ENCODE data around the gene PLEKHA1. TPM values are rescaled to one million over a fixed set of nuclear protein-coding genes. Genes with fewer than 3 reads are reported as not detected.

PLEKHA1 gene
- total RNA-seq, 8 experiments from 2014 or later, result 17.2 to 32.9 (median 28.9) TPM

GRCh38 chr10:122448600-122448999, 74.1 kb downstream of the PLEKHA1 start:
- ATAC-seq (replicated peaks in 6 of 8), result no peak
- Histone ChIP-seq H3K4me3 (no peak overlapping the region), H3K27ac (no peak overlapping the region), H3K4me1 (replicated peaks in 1 of 2) (no peaks in the 10 kb centered on the region)
- 60 to 100% (median 85%) methylated on average over 1 to 3 of the region's 3 CpGs for WGBS, 10 experiments
- in situ Hi-C loops (cut with MboI; ENCODE audit: low pct_unique_long_range_greater_than_20kb in 2 of 9, low sequenced_read_pairs in 9 of 9, unreplicated experiment in 9 of 9), result loop anchor here in 5 of 9 experiments (25.0 kb wide), 3 partner anchors 111 to 161 kb away; no protein-coding TSS in a partner anchor

GRCh38 chr10:122449153-122449552, 74.6 kb downstream of the PLEKHA1 start:
- in situ Hi-C loops (cut with MboI; ENCODE audit: low pct_unique_long_range_greater_than_20kb in 2 of 9, low sequenced_read_pairs in 9 of 9, unreplicated experiment in 9 of 9), result loop anchor here in 5 of 9 experiments (25.0 kb wide), 3 partner anchors 112 to 162 kb away; no protein-coding TSS in a partner anchor
- H3K27ac ChIP-seq, result no peak overlapping the region
- H3K4me1 ChIP-seq (replicated peaks in 1 of 2), result no peaks in the 10 kb centered on the region
- ATAC-seq (replicated peaks in 6 of 8), result no peak
- 60 to 100% (median 95%) methylated on average over 1 to 4 of the region's 4 CpGs; no CpG with 5 or more reads in 1 of the 10 experiments for WGBS, 10 experiments
- H3K4me3 ChIP-seq, result no peak overlapping the region

GRCh38 chr10:122450353-122450990, 76.0 kb downstream of the PLEKHA1 start:
- no peak overlapping the region for H3K4me3 ChIP-seq
- no peaks in the 10 kb centered on the region for H3K4me1 ChIP-seq (replicated peaks in 1 of 2)
- no peak overlapping the region for H3K27ac ChIP-seq
- in situ Hi-C loops (cut with MboI; ENCODE audit: low pct_unique_long_range_greater_than_20kb in 2 of 9, low sequenced_read_pairs in 9 of 9, unreplicated experiment in 9 of 9), result no loop called here
- no peak for ATAC-seq (replicated peaks in 6 of 8)
- WGBS, 10 experiments, result 51 to 100% (median 79%) methylated on average over 1 to 10 of the region's 14 CpGs; no CpG with 5 or more reads in 1 of the 10 experiments

GRCh38 chr10:122454071-122454470, 79.6 kb downstream of the PLEKHA1 start:
- ATAC-seq (replicated peaks in 6 of 8), result no peak
- H3K27ac ChIP-seq, result no peak overlapping the region
- 55 to 100% (median 84%) methylated on average over 2 to 3 of the region's 3 CpGs for WGBS, 10 experiments
- peaks cover 0 to 8% of the 10 kb centered on the region in 2 donors for H3K4me1 ChIP-seq (replicated peaks in 1 of 2)
- in situ Hi-C loops (cut with MboI; ENCODE audit: low pct_unique_long_range_greater_than_20kb in 2 of 9, low sequenced_read_pairs in 9 of 9, unreplicated experiment in 9 of 9), result no loop called here
- no peak overlapping the region for H3K4me3 ChIP-seq

- Histone ChIP-seq H3K27ac (no peak within 1 kb of the TSS), H3K4me1 (replicated peaks in 1 of 2) (peaks cover 0 to 8% of the 10 kb centered on the region in 2 donors), H3K4me3 (no peak within 1 kb of the TSS)
- 57 to 100% (median 83%) methylated on average over 1 to 6 of the region's 7 CpGs; no CpG with 5 or more reads in 3 of the 10 experiments for WGBS, 10 experiments
- no peak for ATAC-seq (replicated peaks in 6 of 8)
- in situ Hi-C loops (cut with MboI; ENCODE audit: low pct_unique_long_range_greater_than_20kb in 2 of 9, low sequenced_read_pairs in 9 of 9, unreplicated experiment in 9 of 9), result no loop called here
Observed at GRCh38 chr10:122454603-122455080, 80.1 kb downstream of the PLEKHA1 start, which contains the start of gene ARMS2. Gene ARMS2, plus strand, starts transcription at chr10:122454653. Its CDS starts 75 bp downstream, at chr10:122454728.

GRCh38 chr10:122455376-122456079, 81.0 kb downstream of the PLEKHA1 start:
- WGBS, 10 experiments, result 63 to 98% (median 85%) methylated on average over 2 to 11 of the region's 11 CpGs

GRCh38 chr10:122457934-122458333, 83.4 kb downstream of the PLEKHA1 start:
- ATAC-seq (replicated peaks in 6 of 8), result no peak
- Histone ChIP-seq H3K4me3 (no peak overlapping the region), H3K27ac (no peak overlapping the region), H3K4me1 (replicated peaks in 1 of 2) (peaks cover 7 to 12% of the 10 kb centered on the region in 2 donors)
- in situ Hi-C loops (cut with MboI; ENCODE audit: low pct_unique_long_range_greater_than_20kb in 2 of 9, low sequenced_read_pairs in 9 of 9, unreplicated experiment in 9 of 9), result no loop called here
- WGBS, 10 experiments, result 17 to 100% (median 76%) methylated on average over 1 to 5 of the region's 5 CpGs; no CpG with 5 or more reads in 1 of the 10 experiments

More at GRCh38 chr10:122455376-122456079, 81.0 kb downstream of the PLEKHA1 start:
- Histone ChIP-seq H3K27ac (no peak overlapping the region), H3K4me3 (no peak overlapping the region), H3K4me1 (replicated peaks in 1 of 2) (peaks cover 2 to 9% of the 10 kb centered on the region in 2 donors)
- ATAC-seq (replicated peaks in 6 of 8), result no peak
- in situ Hi-C loops (cut with MboI; ENCODE audit: low pct_unique_long_range_greater_than_20kb in 2 of 9, low sequenced_read_pairs in 9 of 9, unreplicated experiment in 9 of 9), result no loop called here

GRCh38 chr10:122458693-122459092, 84.2 kb downstream of the PLEKHA1 start:
- H3K27ac ChIP-seq, result no peak overlapping the region
- 33 to 100% (median 91%) methylated on average over 1 to 3 of the region's 6 CpGs; no CpG with 5 or more reads in 6 of the 10 experiments for WGBS, 10 experiments
- peaks cover 7 to 12% of the 10 kb centered on the region in 2 donors for H3K4me1 ChIP-seq (replicated peaks in 1 of 2)
- in situ Hi-C loops (cut with MboI; ENCODE audit: low pct_unique_long_range_greater_than_20kb in 2 of 9, low sequenced_read_pairs in 9 of 9, unreplicated experiment in 9 of 9), result no loop called here
- ATAC-seq (replicated peaks in 6 of 8), result peak in 3 of 8 experiments; percentile 19 to 20 (median 20)
- no peak overlapping the region for H3K4me3 ChIP-seq

GRCh38 chr10:122459561-122460273, 85.2 kb downstream of the PLEKHA1 start:
- Histone ChIP-seq H3K4me3 (no peak overlapping the region), H3K4me1 (replicated peaks in 1 of 2) (peaks cover 7 to 12% of the 10 kb centered on the region in 2 donors), H3K27ac (no peak overlapping the region)
- ATAC-seq (replicated peaks in 6 of 8), result no peak
- 55 to 87% (median 60%) methylated on average over 1 to 11 of the region's 14 CpGs; no CpG with 5 or more reads in 3 of the 10 experiments for whole genome bisulfite sequencing, 10 experiments
- in situ Hi-C loops (cut with MboI; ENCODE audit: low pct_unique_long_range_greater_than_20kb in 2 of 9, low sequenced_read_pairs in 9 of 9, unreplicated experiment in 9 of 9), result no loop called here

- Histone ChIP-seq H3K4me1 (replicated peaks in 1 of 2) (peaks cover 7 to 12% of the 10 kb centered on the region in 2 donors), H3K27ac (no peak overlapping the region), H3K4me3 (peak overlapping the region; percentile 45 to 59 (median 49))
- ATAC-seq (replicated peaks in 6 of 8), result peak in 6 of 8 experiments; percentile 3 to 14 (median 6)
- in situ Hi-C loops (cut with MboI; ENCODE audit: low pct_unique_long_range_greater_than_20kb in 2 of 9, low sequenced_read_pairs in 9 of 9, unreplicated experiment in 9 of 9), result no loop called here
- WGBS, 10 experiments, result 2 to 6% (median 2%) methylated on average over 10 to 13 of the region's 40 CpGs; no CpG with 5 or more reads in 7 of the 10 experiments
Observed at GRCh38 chr10:122460891-122461293, 86.4 kb downstream of the PLEKHA1 start.

- in situ Hi-C loops (cut with MboI; ENCODE audit: low pct_unique_long_range_greater_than_20kb in 2 of 9, low sequenced_read_pairs in 9 of 9, unreplicated experiment in 9 of 9), result no loop called here
- H3K4me1 ChIP-seq (replicated peaks in 1 of 2), result peaks cover 7 to 12% of the 10 kb centered on the region in 2 donors
- WGBS, 10 experiments, result no CpG with 5 or more reads among the region's 56 CpGs
- H3K27ac ChIP-seq, result no peak within 1 kb of the TSS
- H3K4me3 ChIP-seq, result peak within 1 kb of the TSS; percentile 45 to 59 (median 49)
- ATAC-seq (replicated peaks in 6 of 8), result peak; percentile 61 to 84 (median 80)
Observed at GRCh38 chr10:122461367-122461728, 86.8 kb downstream of the PLEKHA1 start, which contains the start of gene HTRA1. Gene HTRA1, plus strand, starts transcription at chr10:122461553. Its CDS starts 100 bp downstream, at chr10:122461653.

- Histone ChIP-seq H3K4me1 (replicated peaks in 1 of 2) (peaks cover 7 to 12% of the 10 kb centered on the region in 2 donors), H3K4me3 (peak overlapping the region; percentile 45 to 59 (median 49)), H3K27ac (no peak overlapping the region)
- WGBS, 10 experiments, result 0 to 3% (median 0%) methylated on average over 1 to 12 of the region's 95 CpGs; no CpG with 5 or more reads in 6 of the 10 experiments
- peak; percentile 21 to 73 (median 63) for ATAC-seq (replicated peaks in 6 of 8)
- in situ Hi-C loops (cut with MboI; ENCODE audit: low pct_unique_long_range_greater_than_20kb in 2 of 9, low sequenced_read_pairs in 9 of 9, unreplicated experiment in 9 of 9), result no loop called here
Observed at GRCh38 chr10:122461729-122462532, 87.4 kb downstream of the PLEKHA1 start.

All from motor neuron (in vitro differentiated cells).